8988T (cell line): Measurements from ENCODE around the gene ABCD2.
"Not testable (repeated sequence)": the region's sequence is repeated elsewhere in the genome, so short reads cannot be mapped to it uniquely, and the experiment has no call there.

Experiments used
- DNase-seq: peaks from one replicate; pipeline ENCODE4 v3.0.0; 2011

Gene ABCD2

GRCh38 chr12:39522167-39522566, 97.4 kb downstream of the ABCD2 start:
- DNase-seq = not testable (repeated sequence)

DNA sequence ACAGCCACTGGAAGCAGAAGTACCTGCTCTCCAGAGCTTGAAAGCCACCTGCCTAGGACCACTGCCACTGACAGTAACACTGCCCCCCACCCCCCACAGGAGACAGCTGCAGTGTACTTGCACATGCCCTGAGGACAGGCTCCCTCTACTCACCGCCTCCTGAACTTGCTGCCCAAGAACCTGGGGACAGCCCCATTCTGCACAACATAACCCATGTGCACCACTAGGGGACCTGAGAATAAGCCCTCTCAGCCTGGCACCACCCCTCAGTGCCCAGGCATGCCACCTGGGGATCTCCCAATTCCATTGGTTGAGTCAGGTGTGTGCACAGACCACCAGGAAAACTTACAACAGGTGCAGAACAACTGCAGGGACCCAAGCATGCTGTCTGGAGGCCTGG, 109.6 kb downstream of the ABCD2 start:
- no peak for DNase-seq

GRCh38 chr12:39505554-39505953, 114.0 kb downstream of the ABCD2 start:
- DNase-seq = no peak

DNA sequence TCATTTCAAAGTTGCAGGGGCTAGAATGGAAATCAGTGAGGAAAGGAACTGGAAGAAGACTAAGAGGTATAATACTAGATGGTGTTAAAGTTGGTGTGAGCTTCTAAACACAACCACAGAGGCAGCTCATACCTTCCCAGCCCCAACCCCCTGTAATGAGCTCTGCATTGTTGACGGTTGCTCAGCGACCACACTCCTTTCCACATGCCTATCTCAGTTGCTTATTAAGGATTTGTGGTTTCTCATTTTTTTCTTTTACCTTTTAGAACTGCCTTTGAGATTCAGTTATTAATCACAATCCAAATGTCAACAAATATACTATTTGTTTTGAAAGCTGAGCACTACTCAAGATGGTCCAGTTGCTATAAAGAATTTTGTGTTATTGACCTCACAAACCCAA, 114.6 kb downstream of the ABCD2 start:
- DNase-seq = no peak

GRCh38 chr12:39503439-39503838, 116.2 kb downstream of the ABCD2 start:
- no peak for DNase-seq

DNA sequence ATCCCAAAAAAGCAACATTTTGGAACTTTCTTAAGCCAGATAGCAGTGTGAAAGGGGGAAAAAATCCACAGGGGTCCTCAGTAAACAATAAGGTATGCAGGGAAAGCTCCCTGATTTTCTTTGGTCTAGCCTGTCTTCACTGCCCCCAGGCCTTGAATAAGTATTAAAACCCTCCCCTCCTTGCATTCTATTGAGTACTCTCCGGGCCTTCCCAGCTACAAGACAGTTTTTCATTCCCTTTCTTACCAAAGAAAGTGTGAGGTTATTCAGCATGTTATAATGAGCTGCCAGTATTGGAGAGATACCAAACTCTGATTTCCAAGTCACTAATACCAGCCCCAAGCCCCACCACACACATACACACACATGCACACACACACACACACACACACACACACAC, 116.9 kb downstream of the ABCD2 start:
- no peak for DNase-seq
